Measurements from ENCODE around the gene CD3D.
"Not testable (repeated sequence)": the region's sequence is repeated elsewhere in the genome, so short reads cannot be mapped to it uniquely, and the experiment has no call there.

CD3D gene

GRCh38 chr11:118338637-118339061 is 3.9 kb downstream of the CD3D start:
- no peak for DNase-seq

GRCh38 chr11:118334745-118335144 is 7.8 kb downstream of the CD3D start:
- DNase-seq = no peak

- no peak for DNase-seq
These were observed 13.8 kb downstream of the CD3D start for GRCh38 chr11:118328745-118329144.

- DNase-seq = no peak
These were observed 17.2 kb downstream of the CD3D start for GRCh38 chr11:118325283-118325682.

GRCh38 chr11:118322721-118323120 is 19.8 kb downstream of the CD3D start:
- DNase-seq = no peak

GRCh38 chr11:118321386-118322082 is 21.0 kb downstream of the CD3D start:
- no peak for DNase-seq

GRCh38 chr11:118320515-118320914 is 22.0 kb downstream of the CD3D start:
- no peak for DNase-seq

- DNase-seq = no peak
These were observed 23.2 kb downstream of the CD3D start for GRCh38 chr11:118319337-118319707.

- no peak for DNase-seq
These were observed 23.7 kb downstream of the CD3D start for GRCh38 chr11:118318581-118319336.

GRCh38 chr11:118318124-118318523 is 24.4 kb downstream of the CD3D start:
- DNase-seq = no peak

- no peak for DNase-seq
These were observed 27.5 kb downstream of the CD3D start for GRCh38 chr11:118314988-118315411.

- no peak for DNase-seq
These were observed 29.3 kb downstream of the CD3D start for GRCh38 chr11:118313242-118313641.

GRCh38 chr11:118312328-118312727 is 30.2 kb downstream of the CD3D start:
- DNase-seq = no peak

- DNase-seq = no peak
These were observed 31.0 kb downstream of the CD3D start for GRCh38 chr11:118311518-118311917.

GRCh38 chr11:118310781-118311485 is 31.6 kb downstream of the CD3D start:
- no peak for DNase-seq

- no peak for DNase-seq
These were observed 32.2 kb downstream of the CD3D start for GRCh38 chr11:118310271-118310670.

GRCh38 chr11:118308995-118309528 is 33.4 kb downstream of the CD3D start:
- DNase-seq = not testable (repeated sequence)

- no peak for DNase-seq
These were observed 35.9 kb downstream of the CD3D start for GRCh38 chr11:118306556-118306955.

- DNase-seq = no peak
These were observed 36.8 kb downstream of the CD3D start for GRCh38 chr11:118305726-118306125.

GRCh38 chr11:118304568-118305248 is 37.8 kb downstream of the CD3D start, which contains the start of gene CD3E:
Gene CD3E (plus strand): TSS chr11:118304730. CDS start chr11:118304953, 223 bp downstream.
- no peak for DNase-seq

- no peak for DNase-seq
These were observed 38.3 kb downstream of the CD3D start for GRCh38 chr11:118304227-118304567.

- no peak for DNase-seq
These were observed 40.8 kb downstream of the CD3D start for GRCh38 chr11:118301600-118302195.
